ENCODE data around the gene URB1.

DNA sequence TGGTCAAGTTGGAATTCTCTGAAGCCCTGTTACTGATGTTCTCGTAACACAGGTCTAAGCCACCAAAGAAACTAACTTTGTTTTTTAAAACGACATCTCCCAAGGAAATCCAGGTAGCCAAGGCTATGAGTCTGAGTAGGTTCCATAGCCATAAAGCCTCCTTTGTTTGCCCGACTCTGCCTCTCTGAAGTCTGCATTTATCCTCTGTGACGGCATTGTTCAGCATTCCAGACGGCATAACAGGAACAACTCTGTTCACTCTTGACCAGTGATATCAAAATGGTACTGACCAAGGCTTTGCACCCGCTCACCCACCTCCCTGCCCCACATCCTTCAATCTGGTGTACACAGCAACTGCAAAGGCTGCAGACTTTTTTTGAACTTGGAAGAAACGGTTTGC is 14.8 kb downstream of the URB1 start:
- TF ChIP-seq CTCF (IDR thresholded peaks at IDR 0.05) (no peak), ZFX (IDR thresholded peaks at IDR 0.05; ENCODE audit: borderline replicate concordance) (no peak)

Measured in 22Rv1 (cell line).